GM12865 (cell line): ENCODE results near the gene NKX1-2.

ENCODE experiments used
- DNase-seq: peaks from one replicate; pipeline ENCODE4 v3.0.0; 2010; ENCODE audit warnings: low read depth
- H3K4me3 ChIP-seq: 2 replicates; pipeline ENCODE4 v1.5.1; 2011; ENCODE audit warnings: mild to moderate bottlenecking, low read depth, low read length, control low read depth
- CTCF ChIP-seq: IDR thresholded peaks from 2 replicates; pipeline ENCODE4 v1.5.1; 2011; ENCODE audit warnings: low read length, control low read depth, low read depth, inconsistent platforms; ENCODE audit not compliant: insufficient read depth; ENCODE audit errors: missing control alignments

NKX1-2 gene

GRCh38 chr10:124450012-124450782, at the start of gene NKX1-2:
TSS of gene NKX1-2 (minus strand) at chr10:124450035. CDS start at chr10:124449943, 92 bp downstream.
- TF ChIP-seq CTCF = no peak
- no peak for DNase-seq
- H3K4me3 ChIP-seq = no peak within 1 kb of the TSS

- TF ChIP-seq CTCF = no peak
- no peak overlapping the region for H3K4me3 ChIP-seq
- no peak for DNase-seq
These were observed 48.2 kb upstream of the NKX1-2 start for GRCh38 chr10:124498056-124498455.

GRCh38 chr10:124497196-124497881, 47.5 kb upstream of the NKX1-2 start:
- no peak for DNase-seq
- no peak for TF ChIP-seq CTCF
- H3K4me3 ChIP-seq = no peak overlapping the region

- H3K4me3 ChIP-seq = no peak overlapping the region
- DNase-seq = no peak
- no peak for TF ChIP-seq CTCF
These were observed 46.8 kb upstream of the NKX1-2 start for GRCh38 chr10:124496620-124497019.

- TF ChIP-seq CTCF = no peak
- no peak overlapping the region for H3K4me3 ChIP-seq
- no peak for DNase-seq
These were observed 46.3 kb upstream of the NKX1-2 start for GRCh38 chr10:124496150-124496549.

GRCh38 chr10:124495725-124496124, 45.9 kb upstream of the NKX1-2 start:
- no peak for DNase-seq
- no peak for TF ChIP-seq CTCF
- no peak overlapping the region for H3K4me3 ChIP-seq
